CD8-positive, alpha-beta memory T cell (primary cell): ENCODE data around the gene NTM. TPM values are rescaled to one million over a fixed set of nuclear protein-coding genes. Genes with fewer than 3 reads are reported as not detected.

ENCODE experiments used
- CTCF ChIA-PET: fragments of 350-600 bp; sonication (Branson Sonifier 250); formaldehyde crosslinking; loops from one replicate; lab custom pipeline; 2021; ENCODE audit warnings: antibody characterized with exemption; lab: Charles Lee
- POLR2A ChIA-PET: fragments of 350-600 bp; sonication (Branson Sonifier 250); formaldehyde crosslinking; loops from one replicate; lab custom pipeline; 2021; ENCODE audit warnings: antibody characterized with exemption; lab: Charles Lee
- DNase-seq, 5 donors: peaks; one replicate each; pipeline versions ENCODE4 v3.0.0 to v3.0.0-alpha.2; 2020 to 2022; ENCODE audit warnings: mixed read lengths in 1 of 5
- H3K27ac ChIP-seq: one replicate; pipeline ENCODE4 v1.7.0; 2013; ENCODE audit warnings: low read depth, mild to moderate bottlenecking, low read length, moderate library complexity
- H3K27me3 ChIP-seq: 2 replicates; pipeline ENCODE4 v1.7.0; 2013; ENCODE audit warnings: low read length, mild to moderate bottlenecking; ENCODE audit not compliant: insufficient read depth, poor library complexity, severe bottlenecking
- H3K36me3 ChIP-seq: 2 replicates; pipeline ENCODE4 v1.7.0; 2013; ENCODE audit warnings: mild to moderate bottlenecking, low read length, moderate library complexity; ENCODE audit not compliant: insufficient read depth
- H3K4me1 ChIP-seq: 2 replicates; pipeline ENCODE4 v1.7.0; 2013; ENCODE audit warnings: mild to moderate bottlenecking, low read length, moderate library complexity; ENCODE audit not compliant: insufficient read depth
- H3K4me3 ChIP-seq: 2 replicates; pipeline ENCODE4 v1.7.0; 2013; ENCODE audit warnings: mild to moderate bottlenecking, low read length
- H3K9me3 ChIP-seq: 2 replicates; pipeline ENCODE4 v1.7.0; 2013; ENCODE audit warnings: mild to moderate bottlenecking, low read length
- H3K27ac Mint-ChIP-seq, 8 donors: one replicate each; pipeline ENCODE4 v1.8.0; 2020 to 2021; ENCODE audit warnings: mixed read lengths in 8 of 8, mild to moderate bottlenecking in 6 of 8, inconsistent platforms in 3 of 8, moderate library complexity in 3 of 8
- H3K27me3 Mint-ChIP-seq, 2 donors: one replicate each; pipeline ENCODE4 v1.8.0; 2020 to 2021; ENCODE audit warnings: mixed read lengths in 2 of 2, mild to moderate bottlenecking in 1 of 2, moderate library complexity in 1 of 2
- H3K36me3 Mint-ChIP-seq, 3 donors: one replicate each; pipeline ENCODE4 v1.8.0; 2020 to 2021; ENCODE audit warnings: mixed read lengths in 3 of 3, inconsistent platforms in 1 of 3, mild to moderate bottlenecking in 1 of 3
- H3K4me1 Mint-ChIP-seq, 3 donors: one replicate each; pipeline ENCODE4 v1.8.0; 2020 to 2021; ENCODE audit warnings: mixed read lengths in 3 of 3, inconsistent platforms in 1 of 3, mild to moderate bottlenecking in 1 of 3
- H3K4me3 Mint-ChIP-seq, 7 donors: one replicate each; pipeline ENCODE4 v1.8.0; 2020 to 2021; ENCODE audit warnings: mixed read lengths in 7 of 7, mild to moderate bottlenecking in 6 of 7, moderate library complexity in 4 of 7, inconsistent platforms in 2 of 7
- H3K9me3 Mint-ChIP-seq, 5 donors: one replicate each; pipeline ENCODE4 v1.8.0; 2020 to 2022; ENCODE audit warnings: mixed read lengths in 5 of 5, mild to moderate bottlenecking in 3 of 5, moderate library complexity in 2 of 5, inconsistent platforms in 1 of 5
- polyA plus RNA-seq: library from polyadenylated mRNA; unstranded; fragments of 300-500 nt; fragmentation: Illumina TruSeq; gene quantifications from one replicate; pipeline ENCODE4 v1.2.3, GENCODE V29; 2021
- total RNA-seq, 2 experiments: library from RNA; stranded (reverse); gene quantifications; one replicate each; pipeline ENCODE4 v1.2.3, GENCODE V29; 2021

NTM gene
- total and polyA plus RNA-seq, 3 experiments from 2014 or later: not detected

- DNase-seq: no peak
- Histone ChIP-seq H3K27me3 (no peaks in the 10 kb centered on the region), H3K4me1 (no peaks in the 10 kb centered on the region), H3K36me3 (no peaks in the 10 kb centered on the region), H3K4me3 (no peak overlapping the region), H3K9me3 (no peaks in the 10 kb centered on the region), H3K27ac (no peak overlapping the region)
- Mint-ChIP-seq H3K27me3 (peaks cover 0 to 1% of the 10 kb centered on the region in 2 donors), H3K36me3 (peaks cover 0 to 2% (median 0%) of the 10 kb centered on the region in 3 donors), H3K27ac (no peak overlapping the region), H3K4me1 (no peaks in the 10 kb centered on the region), H3K9me3 (peaks cover 0 to 4% (median 0%) of the 10 kb centered on the region in 5 donors), H3K4me3 (no peak overlapping the region)
- ChIA-PET CTCF (no interaction called here), POLR2A (no interaction called here)
These were observed 937.0 kb downstream of the NTM start for GRCh38 chr11:132307309-132308020.

GRCh38 chr11:132310390-132311375, 940.3 kb downstream of the NTM start:
- no peaks in the 10 kb centered on the region for H3K36me3 ChIP-seq
- no peak overlapping the region for H3K27ac ChIP-seq
- no peak overlapping the region for H3K4me3 ChIP-seq
- POLR2A ChIA-PET: no interaction called here
- no peak for DNase-seq
- no peaks in the 10 kb centered on the region for H3K4me1 ChIP-seq
- H3K4me1 Mint-ChIP-seq: no peaks in the 10 kb centered on the region
- H3K36me3 Mint-ChIP-seq: no peaks in the 10 kb centered on the region
- peaks cover 0 to 1% of the 10 kb centered on the region in 2 donors for H3K27me3 Mint-ChIP-seq
- CTCF ChIA-PET: no interaction called here
- H3K9me3 ChIP-seq: no peaks in the 10 kb centered on the region
- no peak overlapping the region for H3K4me3 Mint-ChIP-seq
- H3K27ac Mint-ChIP-seq: no peak overlapping the region
- H3K27me3 ChIP-seq: no peaks in the 10 kb centered on the region
- H3K9me3 Mint-ChIP-seq: peaks cover 0 to 5% (median 0%) of the 10 kb centered on the region in 5 donors

- Mint-ChIP-seq H3K4me1 (no peaks in the 10 kb centered on the region), H3K27me3 (peaks cover 0 to 1% of the 10 kb centered on the region in 2 donors), H3K9me3 (peaks cover 0 to 5% (median 0%) of the 10 kb centered on the region in 5 donors), H3K27ac (no peak overlapping the region), H3K4me3 (no peak overlapping the region), H3K36me3 (no peaks in the 10 kb centered on the region)
- no peak for DNase-seq
- H3K27me3 ChIP-seq: no peaks in the 10 kb centered on the region
- ChIA-PET POLR2A (no interaction called here), CTCF (interaction anchor here (0.8 kb wide), 1 partner anchor 11 kb away, joined by 3 read pairs; no protein-coding TSS in a partner anchor)
- no peaks in the 10 kb centered on the region for H3K36me3 ChIP-seq
- H3K27ac ChIP-seq: no peak overlapping the region
- H3K4me3 ChIP-seq: no peak overlapping the region
- H3K4me1 ChIP-seq: no peaks in the 10 kb centered on the region
- H3K9me3 ChIP-seq: no peaks in the 10 kb centered on the region
These were observed 941.3 kb downstream of the NTM start for GRCh38 chr11:132311703-132312102.

- Mint-ChIP-seq H3K27ac (no peak overlapping the region), H3K4me3 (no peak overlapping the region), H3K36me3 (no peaks in the 10 kb centered on the region), H3K27me3 (peaks cover 0 to 1% of the 10 kb centered on the region in 2 donors), H3K4me1 (no peaks in the 10 kb centered on the region), H3K9me3 (peaks cover 0 to 5% (median 0%) of the 10 kb centered on the region in 5 donors)
- DNase-seq: no peak
- no peaks in the 10 kb centered on the region for H3K36me3 ChIP-seq
- CTCF ChIA-PET: interaction anchor here (0.8 kb wide), 1 partner anchor 12 kb away, joined by 3 read pairs; no protein-coding TSS in a partner anchor
- no peaks in the 10 kb centered on the region for H3K4me1 ChIP-seq
- H3K27ac ChIP-seq: no peak overlapping the region
- H3K4me3 ChIP-seq: no peak overlapping the region
- no peaks in the 10 kb centered on the region for H3K9me3 ChIP-seq
- POLR2A ChIA-PET: no interaction called here
- H3K27me3 ChIP-seq: no peaks in the 10 kb centered on the region
These were observed 941.7 kb downstream of the NTM start for GRCh38 chr11:132312161-132312560.

GRCh38 chr11:132312701-132313111, 942.3 kb downstream of the NTM start:
- H3K27me3 ChIP-seq: no peaks in the 10 kb centered on the region
- no peaks in the 10 kb centered on the region for H3K4me1 Mint-ChIP-seq
- H3K9me3 Mint-ChIP-seq: peaks cover 0 to 5% (median 0%) of the 10 kb centered on the region in 5 donors
- no peaks in the 10 kb centered on the region for H3K4me1 ChIP-seq
- H3K27ac ChIP-seq: no peak overlapping the region
- POLR2A ChIA-PET: no interaction called here
- no peak overlapping the region for H3K4me3 Mint-ChIP-seq
- H3K4me3 ChIP-seq: no peak overlapping the region
- H3K36me3 Mint-ChIP-seq: no peaks in the 10 kb centered on the region
- peaks cover 0 to 1% of the 10 kb centered on the region in 2 donors for H3K27me3 Mint-ChIP-seq
- no peak for DNase-seq
- H3K9me3 ChIP-seq: no peaks in the 10 kb centered on the region
- H3K36me3 ChIP-seq: no peaks in the 10 kb centered on the region
- H3K27ac Mint-ChIP-seq: no peak overlapping the region
- CTCF ChIA-PET: no interaction called here

GRCh38 chr11:132314911-132315455, 944.6 kb downstream of the NTM start:
- H3K9me3 Mint-ChIP-seq: peaks cover 0 to 9% (median 4%) of the 10 kb centered on the region in 5 donors
- no peak overlapping the region for H3K4me3 ChIP-seq
- H3K4me1 Mint-ChIP-seq: no peaks in the 10 kb centered on the region
- H3K36me3 ChIP-seq: no peaks in the 10 kb centered on the region
- no peak overlapping the region for H3K4me3 Mint-ChIP-seq
- POLR2A ChIA-PET: no interaction called here
- no peak for DNase-seq
- H3K27ac Mint-ChIP-seq: no peak overlapping the region
- no peak overlapping the region for H3K27ac ChIP-seq
- H3K27me3 ChIP-seq: no peaks in the 10 kb centered on the region
- H3K9me3 ChIP-seq: no peaks in the 10 kb centered on the region
- CTCF ChIA-PET: no interaction called here
- no peaks in the 10 kb centered on the region for H3K36me3 Mint-ChIP-seq
- no peaks in the 10 kb centered on the region for H3K4me1 ChIP-seq
- peaks cover 0 to 1% of the 10 kb centered on the region in 2 donors for H3K27me3 Mint-ChIP-seq

- DNase-seq: no peak
- no peak overlapping the region for H3K4me3 ChIP-seq
- ChIA-PET CTCF (no interaction called here), POLR2A (no interaction called here)
- Mint-ChIP-seq H3K36me3 (no peaks in the 10 kb centered on the region), H3K4me3 (no peak overlapping the region), H3K27me3 (peaks cover 0 to under 1% of the 10 kb centered on the region in 2 donors), H3K4me1 (no peaks in the 10 kb centered on the region), H3K27ac (no peak overlapping the region), H3K9me3 (peaks cover 0 to 9% (median 4%) of the 10 kb centered on the region in 5 donors)
- H3K36me3 ChIP-seq: no peaks in the 10 kb centered on the region
- H3K27ac ChIP-seq: no peak overlapping the region
- H3K4me1 ChIP-seq: no peaks in the 10 kb centered on the region
- no peaks in the 10 kb centered on the region for H3K27me3 ChIP-seq
- no peaks in the 10 kb centered on the region for H3K9me3 ChIP-seq
These were observed 945.3 kb downstream of the NTM start for GRCh38 chr11:132315696-132316095.
